GM21528 (cell line): ENCODE data around the gene GALNT2.

Experiments used
- ATAC-seq: cut with Tn5 transposase; IDR thresholded peaks from one replicate; pipeline ENCODE4 v1.9.1; 2021; ENCODE audit warnings: mild to moderate bottlenecking, moderate library complexity; ENCODE audit not compliant: unreplicated experiment, low FRiP score

GALNT2 gene

DNA sequence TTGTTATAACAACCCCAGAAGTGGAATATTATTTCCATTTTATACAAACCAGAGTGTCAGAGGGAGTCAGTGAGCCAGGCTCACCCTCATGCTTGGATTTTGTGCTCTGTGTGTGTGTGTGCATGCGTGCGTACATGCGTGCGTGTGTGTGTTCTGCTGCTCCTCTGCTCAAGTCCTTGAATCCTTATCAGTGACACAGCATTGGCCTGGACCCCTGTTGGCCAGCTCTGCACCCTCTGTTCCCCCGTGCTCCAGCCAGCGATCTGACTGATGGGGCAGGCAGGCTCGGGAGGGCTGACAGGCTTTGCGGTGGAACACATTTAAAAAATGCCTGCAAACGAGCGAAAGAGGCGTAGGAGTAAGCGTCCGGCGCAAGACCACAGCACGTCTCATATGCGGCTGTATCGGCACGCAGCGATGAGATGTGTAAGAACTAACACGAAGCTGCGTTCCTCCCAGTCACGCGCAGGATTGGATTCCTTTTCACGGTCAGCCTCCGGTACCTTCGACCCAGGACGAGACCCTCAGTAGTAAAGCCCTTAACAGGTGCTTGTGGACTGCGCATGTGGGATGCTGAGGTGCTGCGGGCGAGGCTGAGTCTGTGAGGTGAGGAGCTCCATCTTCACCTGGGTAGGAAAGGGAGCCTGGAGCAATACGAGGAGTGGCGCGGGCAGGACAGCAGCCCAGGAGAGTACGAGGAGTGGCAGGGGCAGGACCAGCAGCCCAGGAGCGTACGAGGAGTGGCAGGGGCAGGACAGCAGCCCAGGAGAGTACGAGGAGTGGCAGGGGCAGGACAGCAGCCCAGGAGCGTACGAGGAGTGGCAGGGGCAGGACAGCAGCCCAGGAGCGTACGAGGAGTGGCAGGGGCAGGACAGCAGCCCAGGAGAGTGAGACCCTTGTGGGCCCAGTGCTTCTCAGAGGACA is 130.9 kb downstream of the GALNT2 start:
- no peak for ATAC-seq

DNA sequence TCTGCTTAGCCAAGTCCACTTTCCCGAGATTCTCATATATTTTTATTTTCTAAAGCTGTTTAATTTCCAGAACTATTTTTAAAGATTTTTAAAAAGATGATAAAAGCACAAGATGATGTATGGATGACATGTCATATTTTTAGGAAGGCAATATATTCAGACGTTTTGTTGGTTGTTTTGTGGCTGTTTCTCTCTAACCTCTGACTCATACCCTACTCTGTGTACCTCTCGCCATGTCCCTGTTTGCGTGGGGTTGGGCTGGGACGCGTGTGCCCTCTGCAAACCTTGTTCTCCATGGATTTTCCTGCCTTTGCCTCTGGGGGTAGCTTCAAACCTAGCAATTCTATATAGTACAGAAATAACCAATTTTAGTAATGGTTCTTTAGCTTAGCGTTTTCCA is 132.0 kb downstream of the GALNT2 start:
- ATAC-seq: no peak

DNA sequence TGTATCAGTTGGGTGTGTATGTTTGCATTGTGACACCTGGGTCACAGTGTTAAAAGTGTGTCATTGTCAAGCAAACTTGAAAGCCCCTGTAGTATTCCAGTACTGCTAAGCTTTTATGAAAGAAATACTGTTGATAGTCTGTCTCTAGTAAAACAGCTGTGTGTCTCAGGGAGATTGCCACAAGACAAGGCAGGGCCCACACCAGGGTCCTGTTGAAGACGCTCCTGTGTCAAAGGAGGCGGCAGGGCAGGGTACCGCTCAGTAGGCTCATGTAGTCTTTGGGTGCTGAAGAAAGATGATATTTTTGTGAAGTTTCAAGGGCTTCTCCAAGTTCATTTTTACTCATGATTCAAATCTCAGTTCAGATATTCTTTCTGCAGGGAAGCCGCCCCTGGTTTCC is 132.5 kb downstream of the GALNT2 start:
- no peak for ATAC-seq

DNA sequence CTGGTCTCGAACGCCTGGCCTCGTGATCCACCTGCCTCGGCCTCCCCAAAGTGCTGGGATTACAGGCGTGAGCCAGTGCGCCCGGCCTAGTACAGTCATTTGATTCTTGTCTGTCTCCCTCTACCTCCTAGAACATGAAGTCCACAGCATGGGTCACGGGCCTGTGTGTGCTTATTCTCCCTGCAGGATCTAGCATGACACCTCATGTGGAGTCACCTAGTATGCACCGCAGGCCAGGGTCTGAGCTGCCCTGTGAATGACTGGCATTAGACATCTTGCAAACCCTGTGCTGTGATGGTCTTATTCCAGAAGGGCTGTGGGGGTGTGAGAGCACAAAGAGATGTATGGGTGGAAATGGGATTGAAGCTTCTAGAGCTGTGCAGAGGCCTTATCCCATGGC is 133.2 kb downstream of the GALNT2 start:
- ATAC-seq: no peak

DNA sequence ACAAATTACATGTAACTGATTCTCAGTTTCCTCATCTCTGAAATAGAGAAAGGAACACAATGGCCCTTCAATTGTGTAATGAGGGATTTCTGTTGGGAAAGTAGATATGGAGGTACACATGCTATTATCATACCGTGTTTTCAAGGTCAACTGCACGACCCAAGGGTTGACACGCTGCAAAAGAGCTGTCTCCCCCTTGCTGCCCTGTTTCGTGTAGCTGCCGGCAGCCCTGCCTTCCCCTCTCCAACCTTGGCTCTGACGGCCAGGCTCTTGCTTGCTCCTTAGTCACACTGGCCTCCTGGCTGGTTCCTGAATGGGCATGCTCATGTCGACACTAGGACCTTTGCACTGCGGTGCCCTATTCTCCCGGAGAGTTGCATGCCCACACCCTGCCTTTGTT is 134.4 kb downstream of the GALNT2 start:
- ATAC-seq: no peak

DNA sequence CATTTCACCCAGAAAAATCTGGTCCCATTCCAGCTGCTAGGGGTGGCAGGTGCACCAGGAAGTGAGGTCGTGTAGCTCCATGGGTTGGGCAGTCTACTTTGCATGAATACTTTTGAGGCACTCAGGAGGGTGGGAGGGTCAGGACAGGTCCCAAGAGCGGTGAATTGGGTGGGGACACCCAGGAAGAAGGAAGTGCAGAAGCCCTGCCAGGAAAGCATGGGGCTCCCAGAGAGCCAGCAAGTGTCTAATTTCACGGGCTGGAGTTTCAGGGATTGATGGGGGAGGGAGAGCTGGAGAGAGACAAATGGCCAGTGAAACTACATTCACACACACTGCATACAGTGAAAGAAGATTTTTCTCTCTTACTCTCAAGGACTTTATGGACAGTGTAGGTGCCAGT is 137.8 kb downstream of the GALNT2 start:
- no peak for ATAC-seq

DNA sequence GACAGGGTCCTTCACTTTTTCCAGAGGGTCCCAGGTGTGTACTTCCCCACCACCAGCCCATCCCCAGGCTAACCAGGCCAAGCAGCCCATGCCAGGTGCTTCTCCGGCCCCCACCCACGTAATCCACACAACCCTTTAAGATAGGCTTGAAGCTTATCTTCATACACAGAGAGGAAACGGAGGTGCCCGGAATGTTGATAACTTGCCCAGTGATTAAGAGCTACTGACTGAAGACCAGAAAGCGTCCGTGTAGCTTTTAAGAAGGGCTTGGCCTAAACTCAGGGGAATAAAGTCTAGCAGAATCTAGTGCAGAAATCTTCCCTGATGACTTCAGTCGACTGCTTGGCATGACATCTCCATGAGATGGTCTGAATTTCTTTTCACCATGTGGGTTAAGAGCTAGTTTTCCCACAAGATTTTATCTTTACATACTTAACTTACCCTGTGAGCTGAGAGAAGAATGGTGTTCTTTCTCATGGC is 138.7 kb downstream of the GALNT2 start:
- no peak for ATAC-seq

DNA sequence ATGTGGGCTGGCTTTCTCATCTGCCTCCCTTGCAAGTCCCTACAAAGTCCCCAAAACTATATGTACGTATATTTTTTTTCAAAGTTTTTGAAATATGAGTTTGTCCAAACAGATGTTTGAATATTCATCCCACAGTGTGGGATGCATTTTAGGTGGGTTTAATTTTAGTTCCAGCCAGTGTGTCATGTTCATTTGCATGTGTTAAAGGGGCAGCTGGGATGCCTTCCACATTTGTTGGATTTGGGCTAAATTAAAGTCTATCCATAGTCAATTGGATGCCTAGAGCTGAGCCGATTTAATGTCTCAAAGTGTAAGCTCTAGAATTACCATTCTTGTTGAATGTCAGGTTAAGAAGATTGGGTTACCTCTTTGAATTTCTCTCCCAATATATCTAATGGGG is 139.2 kb downstream of the GALNT2 start:
- no peak for ATAC-seq

DNA sequence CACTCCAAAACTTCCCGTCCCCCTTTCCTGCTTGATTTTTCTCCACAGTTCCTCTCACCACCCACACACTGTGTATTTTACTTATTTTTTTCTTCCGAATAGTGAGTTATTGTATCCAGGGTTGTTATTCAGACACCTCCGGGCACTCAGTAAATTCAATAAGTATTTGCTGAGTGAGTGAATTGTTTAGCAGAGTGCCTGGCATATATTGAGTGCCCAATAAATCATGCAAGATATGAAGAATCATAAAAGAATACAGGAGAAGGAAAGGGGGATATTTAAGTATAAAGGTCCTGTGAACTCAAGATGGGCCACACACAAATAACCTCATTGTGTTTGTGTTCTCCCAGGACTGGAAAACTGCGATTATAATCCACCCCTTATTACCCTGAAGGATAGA is 139.9 kb downstream of the GALNT2 start:
- no peak for ATAC-seq

DNA sequence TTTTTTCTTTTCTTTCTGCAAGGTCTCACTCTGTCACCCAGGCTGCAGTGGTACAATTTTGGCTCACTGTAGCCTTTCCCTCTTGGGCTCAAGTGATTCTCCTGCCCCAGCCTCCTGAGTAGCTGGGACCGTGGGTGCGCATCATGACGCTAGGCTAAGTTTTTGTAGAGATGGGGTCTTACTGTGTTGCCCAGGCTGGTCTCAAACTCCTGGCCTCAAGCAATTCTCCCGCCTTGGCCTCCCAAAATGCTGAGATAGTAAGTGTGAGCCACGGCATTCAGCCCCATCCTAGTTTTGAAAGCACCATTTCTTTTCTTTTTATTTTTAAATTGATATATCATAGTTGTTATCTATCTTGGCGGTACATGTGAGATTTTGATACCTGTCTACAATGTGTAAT is 140.6 kb downstream of the GALNT2 start:
- no peak for ATAC-seq

DNA sequence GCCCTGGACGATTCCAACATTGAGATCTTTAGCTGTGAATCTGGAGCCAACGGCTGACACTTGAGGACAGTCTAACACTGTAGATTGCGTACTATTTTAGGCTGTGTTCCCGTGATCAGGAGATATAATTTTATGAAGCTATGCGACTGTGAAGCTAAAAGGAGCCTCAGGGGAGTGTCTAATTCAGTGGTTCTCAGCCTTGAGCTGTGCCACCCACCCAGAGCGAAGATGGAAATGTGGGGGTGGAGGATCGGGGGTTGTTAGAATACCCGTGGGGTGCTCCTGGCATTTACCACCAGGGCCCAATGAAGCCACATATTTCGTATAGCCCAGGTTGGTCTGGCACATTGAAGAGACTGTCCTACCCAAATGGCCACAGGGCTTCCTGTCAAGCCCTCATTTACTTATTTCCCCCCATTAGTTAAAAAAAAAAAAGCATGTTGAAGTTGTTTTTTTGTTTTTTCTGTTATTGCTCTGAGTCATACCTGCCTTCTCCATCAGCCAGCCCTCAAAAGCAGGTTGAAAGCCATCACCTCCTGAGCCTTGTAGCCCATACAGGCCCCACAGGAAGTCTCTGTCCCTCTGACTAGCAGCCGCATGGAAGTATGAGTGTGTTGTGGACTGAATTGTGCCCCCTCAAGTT is 141.7 kb downstream of the GALNT2 start:
- ATAC-seq: peak; percentile 47

DNA sequence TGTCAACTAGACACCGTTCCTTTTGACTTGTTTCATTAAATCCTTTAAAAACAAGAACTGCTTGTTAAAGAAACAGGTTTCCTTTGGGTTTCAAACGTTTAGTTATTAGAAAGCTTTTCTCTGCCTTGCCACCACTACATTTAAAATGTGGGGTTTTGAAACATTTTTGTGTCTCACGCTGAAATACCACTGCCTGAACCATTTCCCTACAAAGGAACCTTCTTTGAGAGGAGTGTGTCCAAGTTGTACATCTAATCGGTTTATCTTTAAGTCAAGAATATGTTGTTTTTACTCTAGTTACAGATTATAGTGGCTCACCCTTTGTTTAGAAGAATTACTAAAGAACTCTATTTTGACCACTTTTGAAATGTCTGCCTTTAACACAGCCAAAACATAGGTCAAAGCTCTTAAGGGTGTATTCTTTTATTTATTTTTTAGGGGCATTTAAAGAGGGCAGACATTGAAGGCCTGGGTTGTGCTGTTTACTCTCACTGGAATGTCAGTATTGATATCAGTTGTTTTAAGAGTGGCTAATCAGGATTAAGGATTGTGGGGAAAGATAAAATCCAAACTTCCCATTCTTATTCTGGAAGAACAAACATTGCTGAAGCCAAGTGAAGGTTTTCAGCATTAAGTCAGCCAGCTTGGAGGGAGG is 143.4 kb downstream of the GALNT2 start:
- ATAC-seq: no peak

DNA sequence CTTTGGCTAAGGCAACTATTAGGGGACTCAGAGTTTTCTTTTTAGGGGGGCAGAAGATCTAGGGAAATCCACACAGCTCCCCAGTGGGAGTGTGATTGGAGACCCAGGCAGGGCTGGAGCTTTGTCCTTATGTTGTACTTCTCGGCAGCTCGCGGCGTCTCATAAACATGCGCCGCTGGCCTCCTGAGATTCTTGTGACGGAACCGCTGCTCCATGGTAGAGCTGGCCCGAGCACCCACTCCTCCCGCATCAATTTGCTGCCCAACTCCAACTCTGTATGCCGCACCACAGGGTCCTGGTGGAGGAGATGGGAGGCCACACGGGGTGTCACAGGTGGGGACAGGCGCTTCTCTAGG is 143.9 kb downstream of the GALNT2 start:
- ATAC-seq: no peak

DNA sequence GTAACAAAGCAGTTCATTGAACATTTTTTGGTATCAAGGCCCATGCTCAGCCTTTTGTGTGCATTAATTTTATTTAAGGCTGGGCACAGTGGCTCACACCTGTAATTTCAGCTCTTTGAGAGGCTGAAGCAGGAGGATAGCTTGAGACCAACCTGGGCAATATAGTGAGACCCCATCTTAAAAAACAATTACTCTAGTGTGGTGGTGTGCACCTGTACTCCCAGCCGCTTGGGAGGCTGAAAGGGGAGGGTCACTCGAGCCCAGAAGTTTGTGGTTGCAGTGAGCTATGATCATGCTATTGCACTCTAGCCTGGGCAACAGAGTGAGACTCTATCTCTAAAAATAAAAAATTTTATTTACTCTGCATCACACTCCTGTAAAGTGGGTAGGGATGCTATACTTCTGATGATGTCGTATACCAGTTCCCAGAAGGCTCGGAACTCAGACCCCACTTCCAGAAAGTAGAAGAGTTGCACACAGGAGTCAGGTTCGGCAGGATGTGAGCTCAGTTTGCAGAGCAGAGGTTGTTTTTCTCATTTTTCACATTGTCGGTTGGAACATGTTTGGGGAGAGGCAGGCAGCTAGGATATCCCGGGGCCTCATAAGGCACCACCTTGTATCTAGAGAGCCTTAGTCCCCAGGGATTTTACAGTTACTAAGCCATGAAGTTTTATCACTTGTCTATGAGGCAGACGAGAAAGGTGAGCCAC is 144.6 kb downstream of the GALNT2 start:
- ATAC-seq: no peak

DNA sequence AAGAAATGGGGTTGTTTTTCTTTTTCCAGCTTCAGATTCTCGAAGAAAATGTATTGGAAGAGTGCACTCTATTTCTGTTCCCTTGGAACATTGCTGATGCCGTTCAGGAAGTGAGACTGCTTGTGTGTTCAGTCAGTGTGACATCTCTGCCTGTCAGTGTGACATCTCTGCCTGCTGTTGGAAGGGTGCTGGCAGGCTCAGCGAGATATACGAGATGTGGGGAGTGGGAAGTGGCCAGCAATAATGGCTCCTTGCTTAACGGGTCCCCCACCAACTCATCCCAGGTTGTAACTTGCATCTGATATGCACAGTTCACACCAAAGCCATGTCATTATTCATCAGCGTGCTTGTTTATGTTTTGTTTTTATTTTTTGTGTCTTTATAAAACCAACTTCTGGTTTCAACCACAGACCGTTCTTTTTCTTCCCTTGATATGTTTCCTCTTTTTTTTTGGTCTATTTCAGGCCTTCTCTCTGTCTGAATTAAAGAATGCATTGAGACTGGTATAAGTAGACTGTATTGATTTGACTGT is 145.4 kb downstream of the GALNT2 start:
- ATAC-seq: peak; percentile 53

DNA sequence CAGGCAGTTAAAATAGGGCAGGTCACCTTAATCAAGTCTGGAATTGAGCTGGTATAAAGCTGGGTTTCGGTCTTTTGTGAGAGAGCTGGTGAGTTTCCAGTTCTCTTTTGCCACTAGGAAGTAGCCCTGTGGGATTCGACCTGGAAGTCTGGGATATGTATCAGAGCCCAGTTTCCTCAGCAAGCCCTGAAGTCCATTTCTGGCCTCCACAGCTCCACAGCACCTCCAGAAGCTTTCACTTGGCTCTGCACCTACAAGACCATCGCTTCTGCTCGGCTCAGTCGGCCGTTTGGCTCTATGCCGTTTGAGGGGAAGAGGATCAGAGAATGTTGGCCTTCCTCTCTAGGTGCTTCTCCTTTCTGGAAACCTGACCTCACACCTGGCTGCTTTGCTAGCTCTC is 148.0 kb downstream of the GALNT2 start:
- ATAC-seq: no peak

DNA sequence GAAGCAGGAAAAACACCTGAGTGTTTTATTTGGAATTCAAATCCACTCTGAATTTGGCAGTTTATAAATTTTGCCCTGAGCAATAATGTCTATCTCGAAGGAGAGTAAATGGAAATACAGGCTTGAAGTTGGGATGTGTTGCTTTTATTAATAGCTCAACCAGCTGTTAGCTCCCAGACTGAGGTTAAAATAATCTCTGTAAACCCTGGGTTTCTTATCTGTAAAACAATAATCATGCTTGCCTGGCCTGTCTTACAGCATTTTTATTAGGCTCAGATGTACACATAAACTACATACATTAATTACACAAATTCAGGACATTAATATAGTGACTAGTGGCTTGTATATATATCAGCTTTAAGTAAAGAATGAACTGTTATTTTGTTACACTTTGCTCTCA is 148.5 kb downstream of the GALNT2 start:
- no peak for ATAC-seq

DNA sequence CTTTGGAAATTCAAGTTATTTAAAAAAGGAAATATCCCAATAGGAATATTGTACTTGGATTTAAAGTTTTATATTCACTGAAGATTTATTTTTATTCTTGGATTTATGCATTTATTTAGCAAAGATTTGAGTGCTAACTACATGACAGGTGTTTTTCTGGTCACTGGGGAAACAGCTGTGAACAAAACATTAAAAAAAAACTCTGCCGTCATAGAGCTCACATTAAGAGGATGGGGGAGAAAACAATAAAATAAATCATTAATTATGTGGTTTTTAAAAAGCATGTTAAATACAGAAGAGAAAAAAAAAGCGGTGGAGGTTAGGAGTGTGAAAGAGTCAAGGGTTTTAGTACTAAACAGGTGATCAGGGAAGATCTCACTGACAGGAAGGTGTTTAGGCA is 149.9 kb downstream of the GALNT2 start:
- ATAC-seq: no peak

DNA sequence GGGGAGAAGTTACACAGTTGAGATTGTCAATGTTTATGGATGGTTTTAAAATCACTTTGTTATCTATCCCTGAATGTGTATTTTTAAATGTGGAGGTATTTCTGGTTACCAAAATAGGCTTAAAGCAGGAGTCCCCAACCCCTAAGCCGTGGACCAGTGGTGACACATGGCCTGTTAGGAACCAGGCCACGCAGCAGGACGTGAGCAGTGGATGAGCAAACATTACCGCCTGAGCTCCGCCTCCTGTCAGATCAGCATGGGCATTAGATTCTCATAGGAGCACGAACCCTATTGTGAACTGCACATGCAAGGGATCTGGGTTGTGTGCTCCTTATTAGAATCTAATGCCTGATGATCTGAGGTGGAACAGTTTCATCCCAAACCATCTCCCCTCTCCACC is 151.6 kb downstream of the GALNT2 start:
- no peak for ATAC-seq

DNA sequence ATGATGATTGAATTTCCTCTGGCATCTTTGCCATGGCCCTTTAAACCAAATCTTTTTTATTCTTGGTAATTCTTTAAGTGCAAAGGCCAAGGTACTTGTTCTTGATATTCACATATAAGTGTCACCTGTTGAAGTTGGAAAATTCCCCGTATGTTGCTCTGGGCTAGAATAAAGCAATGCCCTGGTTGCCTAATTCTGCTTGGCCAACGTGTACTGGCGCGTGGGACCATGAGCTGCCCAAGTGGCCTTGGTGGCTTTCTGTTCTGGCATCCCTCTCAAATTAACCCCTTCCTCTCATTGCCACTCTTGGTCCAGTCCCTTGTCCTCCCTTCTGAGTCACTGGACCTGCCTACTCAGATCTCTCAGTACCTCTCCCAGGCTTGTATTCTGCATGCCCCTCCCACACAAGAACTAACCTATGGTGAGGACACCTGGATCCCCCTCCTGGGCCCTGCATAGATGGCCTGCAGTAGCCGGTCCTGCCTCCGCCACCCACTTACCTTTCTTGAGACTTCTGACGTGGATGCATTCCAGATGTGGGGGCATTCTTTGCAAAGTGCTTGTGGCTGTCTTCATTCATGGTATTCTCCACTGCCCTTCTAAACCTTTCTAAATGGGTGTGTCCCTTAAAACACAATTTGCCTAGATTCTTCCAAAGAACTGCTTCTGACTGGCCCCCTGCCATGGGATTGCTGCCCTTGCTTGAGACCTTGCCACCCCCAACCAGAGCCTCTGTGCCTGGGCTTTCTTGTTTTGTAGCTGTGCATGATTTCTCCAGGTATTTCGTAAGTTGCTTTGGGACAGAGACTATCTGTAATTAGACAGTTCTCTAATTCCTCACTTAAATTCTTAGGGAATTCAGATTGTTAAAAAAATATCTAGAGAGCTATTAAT is 152.4 kb downstream of the GALNT2 start:
- ATAC-seq: no peak
